Activated CD8-positive, alpha-beta T cell treated with anti-CD3 and anti-CD28 coated beads, Interleukin-2, amount 10 ng/mL, durations not matched to agents 7 days and 5 days (primary cell): ENCODE measurements around the gene PPP2R2C. TPM values are rescaled to one million over a fixed set of nuclear protein-coding genes. Genes with fewer than 3 reads are reported as not detected.

Experiments
- ATAC-seq: fragments of 150-1000 bp; cut with Tn5 transposase; one replicate; pipeline ENCODE4 v1.10.0; 2021; ENCODE audit warnings: moderate library complexity
- CTCF ChIA-PET: fragments of 350-600 bp; sonication (Branson Sonifier 250); formaldehyde crosslinking; loops from one replicate; lab custom pipeline; 2021; ENCODE audit warnings: antibody characterized with exemption; lab: Charles Lee
- POLR2A ChIA-PET: fragments of 350-600 bp; sonication (Branson Sonifier 250); formaldehyde crosslinking; loops from one replicate; lab custom pipeline; 2021; ENCODE audit warnings: antibody characterized with exemption; lab: Charles Lee
- DNase-seq: peaks from one replicate; pipeline ENCODE4 v3.0.0-alpha.2; 2020
- H3K27ac Mint-ChIP-seq: one replicate; pipeline ENCODE4 v1.8.0; 2021; ENCODE audit warnings: mild to moderate bottlenecking, mixed read lengths
- H3K27me3 Mint-ChIP-seq: one replicate; pipeline ENCODE4 v1.8.0; 2021; ENCODE audit warnings: low read depth, mixed read lengths
- H3K36me3 Mint-ChIP-seq: one replicate; pipeline ENCODE4 v1.8.0; 2021; ENCODE audit warnings: low read depth, mixed read lengths
- H3K4me1 Mint-ChIP-seq: one replicate; pipeline ENCODE4 v1.8.0; 2021; ENCODE audit warnings: low read depth, mixed read lengths
- H3K4me3 Mint-ChIP-seq: one replicate; pipeline ENCODE4 v1.8.0; 2021; ENCODE audit warnings: mild to moderate bottlenecking, mixed read lengths
- H3K9me3 Mint-ChIP-seq: one replicate; pipeline ENCODE4 v1.8.0; 2022; ENCODE audit warnings: mixed read lengths; ENCODE audit not compliant: insufficient read depth
- total RNA-seq, 2 experiments: library from RNA; stranded (reverse); gene quantifications; one replicate each; pipeline ENCODE4 v1.2.3, GENCODE V29; 2021

PPP2R2C gene
- total RNA-seq, 2 experiments from 2014 or later = not detected

DNA sequence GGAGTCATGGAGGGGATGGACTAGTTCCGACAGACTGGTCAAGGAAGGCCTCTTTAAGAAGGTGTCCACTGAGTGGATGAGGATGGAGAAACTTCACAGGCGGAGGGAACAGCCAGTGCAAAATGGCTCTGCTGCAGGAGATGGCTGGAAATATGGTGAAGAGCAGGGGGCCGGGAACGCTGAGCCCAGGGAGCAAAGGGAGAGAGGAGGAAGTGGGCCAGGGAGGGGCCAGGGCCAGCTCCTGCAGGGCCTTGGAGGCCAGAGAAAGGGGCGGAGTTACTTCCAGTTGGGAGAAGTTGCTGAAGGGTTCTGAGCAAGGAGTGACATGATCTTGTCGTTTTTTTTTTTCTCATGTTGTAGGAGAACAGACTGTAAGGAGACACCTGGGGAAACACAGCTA, 108.3 kb downstream of the PPP2R2C start:
- no peaks in the 10 kb centered on the region for H3K36me3 Mint-ChIP-seq
- DNase-seq (no peak), ATAC-seq (no peak)
- ChIA-PET CTCF (no interaction called here), POLR2A (no interaction called here)
- H3K9me3 Mint-ChIP-seq = no peaks in the 10 kb centered on the region
- no peak overlapping the region for H3K4me3 Mint-ChIP-seq
- no peaks in the 10 kb centered on the region for H3K27me3 Mint-ChIP-seq
- H3K27ac Mint-ChIP-seq = no peak overlapping the region
- no peaks in the 10 kb centered on the region for H3K4me1 Mint-ChIP-seq

GRCh38 chr4:6362896-6363295, 109.5 kb downstream of the PPP2R2C start:
- ChIA-PET POLR2A (no interaction called here), CTCF (no interaction called here)
- no peaks in the 10 kb centered on the region for H3K27me3 Mint-ChIP-seq
- no peak overlapping the region for H3K4me3 Mint-ChIP-seq
- DNase-seq = peak; percentile 60
- ATAC-seq = peak; percentile 51
- H3K27ac Mint-ChIP-seq = no peak overlapping the region
- H3K36me3 Mint-ChIP-seq = no peaks in the 10 kb centered on the region
- no peaks in the 10 kb centered on the region for H3K4me1 Mint-ChIP-seq
- H3K9me3 Mint-ChIP-seq = no peaks in the 10 kb centered on the region

DNA sequence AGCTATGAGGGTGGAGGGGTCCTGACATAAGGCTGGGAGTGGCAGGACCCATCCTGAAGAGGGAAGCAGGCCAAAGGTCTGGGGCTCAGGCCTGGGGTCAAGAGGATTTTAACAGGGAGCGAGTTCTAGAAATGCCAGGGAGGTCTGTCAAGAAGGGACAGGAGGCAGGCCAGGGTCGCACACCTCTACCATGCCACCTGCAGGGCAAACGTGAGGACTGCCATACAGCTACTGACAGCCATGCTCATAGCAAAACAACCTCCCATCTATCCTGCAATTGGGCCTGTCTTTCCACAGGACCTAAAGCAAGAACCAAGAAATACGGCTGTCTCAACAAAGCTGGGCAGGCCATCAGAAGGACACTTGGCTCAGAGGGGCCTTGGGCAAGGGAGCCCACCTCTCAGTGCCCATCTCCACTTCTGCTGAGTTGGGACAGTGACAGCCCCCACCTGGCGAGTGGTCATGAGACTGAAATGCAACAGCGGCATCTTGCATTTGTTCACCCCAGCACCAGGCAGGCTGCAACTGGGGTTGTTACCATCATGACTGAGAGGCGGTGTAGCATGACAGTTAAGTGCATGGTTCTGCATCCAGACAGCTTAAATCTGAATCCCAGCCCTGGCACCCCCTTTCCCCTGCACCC, 110.0 kb downstream of the PPP2R2C start:
- H3K9me3 Mint-ChIP-seq = no peaks in the 10 kb centered on the region
- no peak overlapping the region for H3K4me3 Mint-ChIP-seq
- H3K36me3 Mint-ChIP-seq = no peaks in the 10 kb centered on the region
- no peak overlapping the region for H3K27ac Mint-ChIP-seq
- ChIA-PET CTCF (no interaction called here), POLR2A (no interaction called here)
- ATAC-seq (no peak), DNase-seq (no peak)
- no peaks in the 10 kb centered on the region for H3K27me3 Mint-ChIP-seq
- no peaks in the 10 kb centered on the region for H3K4me1 Mint-ChIP-seq

DNA sequence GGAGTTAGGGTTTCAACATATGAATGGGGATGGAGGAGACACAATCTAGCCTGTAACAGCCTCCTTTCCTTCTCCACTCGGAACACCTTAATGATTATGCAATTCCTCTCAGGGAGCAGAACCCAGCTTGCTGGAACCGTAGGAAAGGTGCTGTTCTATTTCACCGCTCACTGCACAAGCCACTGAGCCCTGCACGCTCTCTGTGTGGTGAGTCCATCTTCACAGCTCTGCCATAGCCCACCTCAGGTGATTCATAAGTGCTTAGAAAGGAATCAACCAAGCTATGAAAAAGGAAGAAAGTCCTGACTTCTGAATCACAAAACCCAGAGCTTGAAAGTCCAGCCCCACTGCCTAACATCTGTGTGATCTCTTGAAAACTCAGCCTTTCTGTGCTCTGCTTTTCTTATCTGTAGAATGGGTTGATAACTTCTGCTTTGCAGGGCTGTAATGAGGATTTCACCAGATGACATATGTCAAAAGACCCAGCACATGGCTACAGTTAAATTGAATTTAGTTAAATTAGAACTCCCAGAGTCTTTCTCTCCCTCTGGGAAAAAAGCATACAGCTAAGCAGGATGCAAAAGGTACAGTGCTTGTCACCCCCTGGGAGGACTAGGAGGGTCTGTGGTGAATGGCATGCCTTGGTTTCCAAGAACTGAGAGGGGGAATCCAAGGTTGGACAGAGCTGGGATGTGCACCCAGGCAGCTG, 111.2 kb downstream of the PPP2R2C start:
- Mint-ChIP-seq H3K4me3 (no peak overlapping the region), H3K36me3 (no peaks in the 10 kb centered on the region), H3K9me3 (no peaks in the 10 kb centered on the region), H3K4me1 (no peaks in the 10 kb centered on the region), H3K27me3 (no peaks in the 10 kb centered on the region), H3K27ac (no peak overlapping the region)
- ATAC-seq (no peak), DNase-seq (no peak)
- POLR2A ChIA-PET = no interaction called here
- CTCF ChIA-PET = interaction anchor here (2.0 kb wide), 1 partner anchor 29 kb away, joined by 7 read pairs; no protein-coding TSS in a partner anchor

DNA sequence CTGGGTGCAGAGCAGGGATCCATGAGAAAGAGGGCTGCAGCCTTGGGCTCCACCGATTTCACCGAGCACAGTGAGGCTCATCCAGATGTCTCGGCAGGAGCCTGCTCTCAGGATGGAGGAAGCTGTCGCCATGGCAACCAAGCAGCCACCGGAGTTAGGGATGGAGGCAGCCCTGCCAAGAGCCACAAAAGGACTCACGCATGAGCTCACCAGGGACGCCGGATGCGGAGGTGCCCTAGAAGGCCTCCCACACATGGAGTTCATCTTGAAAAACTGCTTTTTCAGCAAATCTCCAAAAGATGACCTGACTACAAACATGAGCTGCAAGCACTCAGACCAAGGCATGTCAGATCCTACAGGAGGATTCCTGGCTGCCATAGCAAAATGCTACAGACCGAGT, 112.0 kb downstream of the PPP2R2C start:
- Mint-ChIP-seq H3K27ac (no peak overlapping the region), H3K36me3 (no peaks in the 10 kb centered on the region), H3K27me3 (no peaks in the 10 kb centered on the region), H3K4me1 (no peaks in the 10 kb centered on the region), H3K4me3 (no peak overlapping the region), H3K9me3 (no peaks in the 10 kb centered on the region)
- CTCF ChIA-PET = interaction anchor here (2.0 kb wide), 1 partner anchor 28 kb away, joined by 7 read pairs; no protein-coding TSS in a partner anchor
- ATAC-seq (no peak), DNase-seq (no peak)
- POLR2A ChIA-PET = no interaction called here

DNA sequence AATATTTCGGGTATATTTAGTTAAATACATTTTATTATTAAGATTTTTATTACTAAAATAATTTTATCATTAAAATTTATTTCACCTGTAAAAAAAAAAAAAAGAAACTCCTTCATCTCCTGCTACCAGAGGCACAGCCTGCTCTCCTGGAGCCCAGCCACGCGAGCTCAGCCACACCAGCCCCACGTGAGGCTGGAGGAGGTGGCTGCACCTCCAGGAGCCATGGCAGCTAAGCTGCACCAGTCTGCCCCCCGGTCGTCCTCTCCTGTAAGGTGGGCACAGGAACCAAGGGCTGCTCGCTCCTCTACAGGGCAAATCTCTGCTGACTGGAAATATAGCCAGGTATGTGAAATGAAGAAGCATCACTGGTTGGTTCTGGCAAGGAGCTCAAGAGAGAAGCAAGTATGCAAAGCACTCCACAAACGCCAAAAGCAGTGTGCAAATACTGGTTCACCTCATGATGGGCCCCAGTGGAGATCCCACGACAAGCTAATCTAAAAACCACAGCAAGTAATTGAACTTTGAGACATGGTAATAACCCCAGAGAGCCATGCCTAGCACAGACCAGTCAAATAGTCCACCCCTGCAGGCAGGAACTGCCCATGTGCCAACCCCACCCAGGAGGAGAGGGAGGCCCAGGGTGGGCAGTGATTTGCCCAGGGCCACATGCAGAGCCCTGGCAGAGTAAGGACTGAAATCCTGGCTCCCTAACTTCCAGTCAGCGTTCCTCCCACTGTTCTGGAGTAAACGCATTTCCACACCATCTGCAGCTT, 112.7 kb downstream of the PPP2R2C start:
- DNase-seq (no peak), ATAC-seq (no peak)
- POLR2A ChIA-PET = no interaction called here
- Mint-ChIP-seq H3K4me3 (no peak overlapping the region), H3K27ac (no peak overlapping the region), H3K36me3 (no peaks in the 10 kb centered on the region), H3K4me1 (no peaks in the 10 kb centered on the region), H3K9me3 (no peaks in the 10 kb centered on the region), H3K27me3 (peaks cover 3% of the 10 kb centered on the region)
- CTCF ChIA-PET = interaction anchor here (2.0 kb wide), 1 partner anchor 27 kb away, joined by 7 read pairs; no protein-coding TSS in a partner anchor

DNA sequence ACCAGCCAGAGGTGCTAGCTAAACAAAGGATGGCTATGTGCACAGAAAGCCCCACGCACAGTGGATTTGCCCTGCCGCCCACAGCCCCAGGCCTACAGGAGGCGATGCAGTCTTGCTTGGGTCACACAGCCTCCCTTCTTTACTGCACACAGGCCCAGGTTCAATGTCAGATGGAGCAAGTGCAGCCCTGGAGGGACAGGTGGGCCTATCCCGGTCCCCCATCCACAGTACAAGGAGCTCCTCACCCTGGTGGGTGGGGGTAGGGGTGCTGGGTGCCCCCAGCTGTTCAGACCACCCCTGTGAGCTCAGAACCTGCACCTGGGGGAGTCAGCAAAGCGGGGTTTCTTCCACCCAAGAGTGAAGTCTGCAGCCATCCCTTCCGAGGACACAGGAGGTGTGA, 114.9 kb downstream of the PPP2R2C start:
- DNase-seq = no peak
- Mint-ChIP-seq H3K9me3 (no peaks in the 10 kb centered on the region), H3K4me3 (no peak overlapping the region), H3K4me1 (no peaks in the 10 kb centered on the region), H3K27ac (no peak overlapping the region), H3K36me3 (no peaks in the 10 kb centered on the region), H3K27me3 (peaks cover 8% of the 10 kb centered on the region)
- no peak for ATAC-seq
- ChIA-PET POLR2A (no interaction called here), CTCF (no interaction called here)

DNA sequence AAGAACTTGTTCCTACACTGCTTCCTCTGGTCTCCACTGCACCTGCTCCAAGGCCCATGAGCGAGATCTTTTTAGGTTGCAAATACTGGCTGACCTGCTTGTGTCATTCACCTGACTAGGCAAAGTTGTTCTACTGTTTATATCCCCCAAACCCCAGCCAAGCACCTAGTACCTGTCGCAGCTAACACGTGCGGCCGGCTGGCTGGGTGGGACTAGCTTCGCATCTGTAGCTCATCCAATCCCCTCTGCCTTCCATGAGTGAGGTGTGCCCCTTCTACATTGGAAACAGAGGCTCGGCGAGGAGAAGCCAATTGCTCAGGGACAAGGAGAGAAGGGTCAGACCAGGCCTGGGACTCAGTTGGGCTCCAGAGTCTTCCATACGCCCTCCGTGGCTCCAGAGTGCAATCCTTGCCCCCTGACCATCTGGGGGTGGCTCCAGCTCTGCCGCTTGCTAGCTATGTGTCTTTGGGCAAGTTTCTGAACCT, 116.3 kb downstream of the PPP2R2C start:
- H3K4me3 Mint-ChIP-seq = no peak overlapping the region
- ATAC-seq (no peak), DNase-seq (no peak)
- POLR2A ChIA-PET = no interaction called here
- no peak overlapping the region for H3K27ac Mint-ChIP-seq
- CTCF ChIA-PET = no interaction called here
- H3K4me1 Mint-ChIP-seq = no peaks in the 10 kb centered on the region
- H3K27me3 Mint-ChIP-seq = peaks cover 8% of the 10 kb centered on the region
- H3K36me3 Mint-ChIP-seq = no peaks in the 10 kb centered on the region
- H3K9me3 Mint-ChIP-seq = no peaks in the 10 kb centered on the region

DNA sequence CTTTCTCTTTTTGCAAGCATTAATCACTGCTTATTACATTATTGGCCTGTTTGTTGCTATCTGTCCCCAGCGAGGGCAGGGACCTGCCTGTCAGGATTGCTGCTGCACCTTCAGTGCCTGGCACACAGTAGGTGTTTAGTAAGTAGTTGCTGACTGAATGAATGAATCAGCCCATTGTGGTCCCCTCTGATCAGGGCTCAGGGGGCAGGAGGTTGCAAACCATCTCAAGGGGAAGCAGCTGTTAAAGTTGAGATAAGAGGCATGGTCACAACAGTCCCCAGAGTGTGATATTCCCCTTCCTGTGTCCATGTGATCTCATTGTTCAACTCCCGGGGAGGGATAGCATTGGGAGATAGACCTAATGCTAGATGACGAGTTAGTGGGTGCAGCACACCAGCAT, 117.4 kb downstream of the PPP2R2C start:
- Mint-ChIP-seq H3K9me3 (no peaks in the 10 kb centered on the region), H3K27me3 (peaks cover 8% of the 10 kb centered on the region), H3K36me3 (no peaks in the 10 kb centered on the region), H3K27ac (no peak overlapping the region), H3K4me1 (no peaks in the 10 kb centered on the region), H3K4me3 (no peak overlapping the region)
- ATAC-seq (no peak), DNase-seq (no peak)
- POLR2A ChIA-PET = no interaction called here
- CTCF ChIA-PET = no interaction called here

GRCh38 chr4:6354626-6355025, 117.8 kb downstream of the PPP2R2C start:
- no peak overlapping the region for H3K4me3 Mint-ChIP-seq
- POLR2A ChIA-PET = no interaction called here
- no peaks in the 10 kb centered on the region for H3K9me3 Mint-ChIP-seq
- no peaks in the 10 kb centered on the region for H3K4me1 Mint-ChIP-seq
- ATAC-seq (no peak), DNase-seq (no peak)
- peaks cover 8% of the 10 kb centered on the region for H3K27me3 Mint-ChIP-seq
- H3K27ac Mint-ChIP-seq = no peak overlapping the region
- CTCF ChIA-PET = no interaction called here
- no peaks in the 10 kb centered on the region for H3K36me3 Mint-ChIP-seq

DNA sequence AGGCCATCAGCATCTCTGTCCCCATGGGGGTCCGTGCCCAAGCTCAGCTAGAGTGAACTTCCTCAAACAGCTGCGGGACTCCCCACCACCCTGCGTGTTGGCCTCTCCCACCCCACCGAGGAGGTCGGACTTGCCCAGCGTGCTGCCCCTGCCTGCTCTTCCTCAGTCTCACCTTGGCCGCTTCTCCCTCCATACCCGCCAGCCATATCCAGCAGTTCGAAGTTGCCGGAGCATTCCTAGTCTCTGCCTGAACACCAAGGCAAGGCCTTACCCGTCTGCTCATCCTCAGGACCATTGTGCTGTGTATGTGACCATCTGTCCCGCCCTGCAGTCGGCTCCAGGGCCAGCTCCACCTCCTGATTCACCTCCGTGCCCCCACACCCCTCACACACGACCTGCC, 118.3 kb downstream of the PPP2R2C start:
- Mint-ChIP-seq H3K9me3 (no peaks in the 10 kb centered on the region), H3K36me3 (no peaks in the 10 kb centered on the region), H3K27ac (no peak overlapping the region), H3K4me1 (no peaks in the 10 kb centered on the region), H3K27me3 (peaks cover 8% of the 10 kb centered on the region), H3K4me3 (no peak overlapping the region)
- ATAC-seq (no peak), DNase-seq (no peak)
- CTCF ChIA-PET = no interaction called here
- POLR2A ChIA-PET = no interaction called here
